Measurements from ENCODE around the gene SNX20. TPM values are rescaled to one million over a fixed set of nuclear protein-coding genes. Genes with fewer than 3 reads are reported as not detected.

The SNX20 gene
- total RNA-seq, 4 donors from 2014 or later = 0.76 to 7.7 (median 4.4) TPM

- Histone ChIP-seq H3K9me3 (no peaks in the 10 kb centered on the region), H3K4me1 (no peaks in the 10 kb centered on the region), H3K4me3 (no peak overlapping the region), H3K36me3 (no peaks in the 10 kb centered on the region), H3K27me3 (no peaks in the 10 kb centered on the region), H3K27ac (no peak overlapping the region)
- DNase-seq = no peak
- intact Hi-C loops (cut with DNase I; ENCODE audit: low total_unique reads) = no loop called here
- TF ChIP-seq POLR2A (IDR thresholded peaks at IDR 0.05) (no peak), CTCF (IDR thresholded peaks at IDR 0.05) (no peak)
These were observed 18.7 kb downstream of the SNX20 start for GRCh38 chr16:50662306-50662940.

DNA sequence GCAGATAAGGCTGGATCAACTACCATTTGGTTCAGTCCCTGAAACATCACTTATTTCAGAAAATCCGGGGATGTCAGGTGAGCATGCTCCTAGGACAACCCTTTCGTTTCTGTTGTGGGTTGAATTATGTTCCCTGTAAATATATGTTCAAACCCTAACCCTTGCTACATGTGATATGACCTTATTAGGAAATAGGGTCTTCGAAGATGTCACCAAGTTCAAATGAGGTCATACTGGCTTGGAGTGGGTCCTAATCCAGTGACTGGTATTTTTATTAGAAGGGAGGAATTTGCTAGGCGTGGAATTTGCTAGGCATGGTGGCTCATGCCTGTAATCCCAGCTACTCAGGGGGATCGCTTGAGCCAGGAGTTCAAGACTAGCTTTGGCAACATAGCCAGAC, 21.3 kb downstream of the SNX20 start:
- Histone ChIP-seq H3K36me3 (no peaks in the 10 kb centered on the region), H3K4me1 (no peaks in the 10 kb centered on the region), H3K4me3 (no peak overlapping the region), H3K27ac (no peak overlapping the region), H3K9me3 (no peaks in the 10 kb centered on the region), H3K27me3 (no peaks in the 10 kb centered on the region)
- TF ChIP-seq POLR2A (IDR thresholded peaks at IDR 0.05) = no peak
- no peak for TF ChIP-seq CTCF (IDR thresholded peaks at IDR 0.05)
- intact Hi-C loops (cut with DNase I; ENCODE audit: low total_unique reads) = no loop called here
- no peak for DNase-seq

- intact Hi-C loops (cut with DNase I; ENCODE audit: low total_unique reads) = no loop called here
- Histone ChIP-seq H3K27me3 (no peaks in the 10 kb centered on the region), H3K4me3 (no peak overlapping the region), H3K27ac (no peak overlapping the region), H3K9me3 (no peaks in the 10 kb centered on the region), H3K4me1 (no peaks in the 10 kb centered on the region), H3K36me3 (no peaks in the 10 kb centered on the region)
- TF ChIP-seq CTCF (IDR thresholded peaks at IDR 0.05) (no peak), POLR2A (IDR thresholded peaks at IDR 0.05) (no peak)
- no peak for DNase-seq
These were observed 23.9 kb downstream of the SNX20 start for GRCh38 chr16:50657241-50657640.

GRCh38 chr16:50655558-50656055, 25.5 kb downstream of the SNX20 start:
- TF ChIP-seq POLR2A (IDR thresholded peaks at IDR 0.05) (no peak), CTCF (IDR thresholded peaks at IDR 0.05) (no peak)
- H3K27ac ChIP-seq = no peak overlapping the region
- intact Hi-C loops (cut with DNase I; ENCODE audit: low total_unique reads) = no loop called here

GRCh38 chr16:50653633-50654519, 27.2 kb downstream of the SNX20 start:
- Histone ChIP-seq H3K9me3 (no peaks in the 10 kb centered on the region), H3K36me3 (no peaks in the 10 kb centered on the region), H3K27ac (no peak overlapping the region), H3K27me3 (no peaks in the 10 kb centered on the region), H3K4me1 (no peaks in the 10 kb centered on the region), H3K4me3 (no peak overlapping the region)
- TF ChIP-seq POLR2A (IDR thresholded peaks at IDR 0.05) (no peak), CTCF (IDR thresholded peaks at IDR 0.05) (no peak)
- intact Hi-C loops (cut with DNase I; ENCODE audit: low total_unique reads) = no loop called here
- no peak for DNase-seq

More at GRCh38 chr16:50655558-50656055, 25.5 kb downstream of the SNX20 start:
- DNase-seq = no peak
- Histone ChIP-seq H3K27me3 (no peaks in the 10 kb centered on the region), H3K36me3 (no peaks in the 10 kb centered on the region), H3K4me3 (no peak overlapping the region), H3K4me1 (no peaks in the 10 kb centered on the region), H3K9me3 (no peaks in the 10 kb centered on the region)
